Small intestine (tissue), 7 donors: ENCODE results near the gene LINGO1. TPM values are rescaled to one million over a fixed set of nuclear protein-coding genes. Genes with fewer than 3 reads are reported as not detected.
A peak's percentile ranks its signal among the peaks of the same experiment; 100 is the strongest.

Experiments used
- DNase-seq, 2 donors: peaks; one replicate each; pipeline versions ENCODE4 v3.0.0 to v3.0.0-alpha.2; 2013
- FAIRE-seq: peaks from 2 replicates; lab custom pipeline; 2012; peaks lifted over from hg19 to GRCh38; lab: Jason Lieb, UNC
- H3K27ac ChIP-seq, 3 donors: one replicate each; pipeline ENCODE4 v1.5.1; 2013; ENCODE audit warnings: low read length in 2 of 3, mild to moderate bottlenecking in 2 of 3, control low read depth in 1 of 3, inconsistent platforms in 1 of 3, low read depth in 1 of 3, moderate library complexity in 1 of 3
- H3K27me3 ChIP-seq, 3 donors: one replicate each; pipeline ENCODE4 v1.6.1; 2013; ENCODE audit warnings: low read length in 3 of 3, inconsistent platforms in 1 of 3; ENCODE audit not compliant: control insufficient read depth in 3 of 3, insufficient read depth in 3 of 3
- H3K36me3 ChIP-seq, 3 donors: one replicate each; pipeline ENCODE4 v1.6.1; 2013; ENCODE audit warnings: low read length in 3 of 3, inconsistent platforms in 1 of 3, low read depth in 1 of 3, mild to moderate bottlenecking in 1 of 3, moderate library complexity in 1 of 3; ENCODE audit not compliant: control insufficient read depth in 3 of 3, insufficient read depth in 2 of 3
- H3K4me1 ChIP-seq, 3 donors: one replicate each; pipeline ENCODE4 v1.6.1; 2013; ENCODE audit warnings: low read length in 2 of 3, inconsistent platforms in 1 of 3, low read depth in 1 of 3, mild to moderate bottlenecking in 1 of 3, moderate library complexity in 1 of 3; ENCODE audit not compliant: control insufficient read depth in 3 of 3, insufficient read depth in 2 of 3
- H3K4me3 ChIP-seq, 3 donors: one replicate each; pipeline ENCODE4 v1.5.1; 2013; ENCODE audit warnings: low read length in 3 of 3, control low read depth in 1 of 3, inconsistent platforms in 1 of 3, low read depth in 1 of 3, mild to moderate bottlenecking in 1 of 3, moderate library complexity in 1 of 3
- H3K9me3 ChIP-seq, 2 donors: one replicate each; pipeline ENCODE4 v1.6.1; 2013; ENCODE audit warnings: low read depth in 1 of 2, low read length in 1 of 2; ENCODE audit not compliant: control insufficient read depth in 2 of 2, insufficient read depth in 1 of 2
- WGBS, 3 donors: extraction: QIAGEN DNeasy Blood & Tissue Kit; methylation state at CpG; one replicate each; pipeline ENCODE4 v1.1.7; 2013; 5-methylcytosine and 5-hydroxymethylcytosine counted together
- polyA plus RNA-seq, 4 donors: library from polyadenylated mRNA; stranded (reverse) in 3 of 4; unstranded in 1 of 4; fragments of 200-250 nt in 3 of 4; fragments of 120-200 nt in 1 of 4; gene quantifications; one replicate each; pipeline versions ENCODE4 v1.2.1 to v1.2.3, GENCODE V29; 2013
- donor health status: healthy with polysubstance abuse.
- donor health status: control.
- donor health status: control.
- donor health status: Bipolar disorder and iron deficiency.
- donor health status: healthy.

The LINGO1 gene
- polyA plus RNA-seq, 4 donors = 4.5 to 6.1 TPM; not detected in 2

GRCh38 chr15:77641999-77642398 is 9.3 kb upstream of the LINGO1 start:
- H3K27ac ChIP-seq = no peak overlapping the region
- WGBS, 3 donors = 81 to 85% (median 85%) methylated on average over 6 of the region's 6 CpGs
- no peak for DNase-seq
- peaks cover 0 to 3% (median 0%) of the 10 kb centered on the region in 3 donors for H3K36me3 ChIP-seq
- H3K9me3 ChIP-seq = no peaks in the 10 kb centered on the region
- no peak overlapping the region for H3K4me3 ChIP-seq
- no peaks in the 10 kb centered on the region for H3K4me1 ChIP-seq
- no peak for FAIRE-seq
- peaks cover 0 to 10% (median 5%) of the 10 kb centered on the region in 3 donors for H3K27me3 ChIP-seq

GRCh38 chr15:77640615-77641014 is 7.9 kb upstream of the LINGO1 start:
- no peaks in the 10 kb centered on the region for H3K9me3 ChIP-seq
- no peak overlapping the region for H3K4me3 ChIP-seq
- H3K27me3 ChIP-seq = peaks cover 0 to 18% (median 5%) of the 10 kb centered on the region in 3 donors
- 62 to 68% (median 63%) methylated on average over 2 of the region's 2 CpGs for WGBS, 3 donors
- H3K4me1 ChIP-seq = no peaks in the 10 kb centered on the region
- FAIRE-seq (no peak), DNase-seq (no peak)
- H3K36me3 ChIP-seq = peaks cover 0 to 3% (median 0%) of the 10 kb centered on the region in 3 donors
- H3K27ac ChIP-seq = no peak overlapping the region

- Histone ChIP-seq H3K4me1 (no peaks in the 10 kb centered on the region), H3K36me3 (peaks cover 0 to 3% (median 0%) of the 10 kb centered on the region in 3 donors), H3K27me3 (peaks cover 0 to 29% (median 7%) of the 10 kb centered on the region in 3 donors), H3K27ac (no peak overlapping the region), H3K4me3 (no peak overlapping the region), H3K9me3 (no peaks in the 10 kb centered on the region)
- no peak for FAIRE-seq
- DNase-seq = no peak
- 90 to 96% (median 95%) methylated on average over 12 of the region's 12 CpGs for WGBS, 3 donors
These were observed 6.7 kb upstream of the LINGO1 start for GRCh38 chr15:77639431-77639830.

- H3K4me3 ChIP-seq = no peak overlapping the region
- no peak for FAIRE-seq
- peaks cover 0 to 3% (median 0%) of the 10 kb centered on the region in 3 donors for H3K36me3 ChIP-seq
- no peak overlapping the region for H3K27ac ChIP-seq
- H3K4me1 ChIP-seq = peaks cover 0 to 10% (median 0%) of the 10 kb centered on the region in 3 donors
- no peaks in the 10 kb centered on the region for H3K9me3 ChIP-seq
- peaks cover 1 to 41% (median 9%) of the 10 kb centered on the region in 3 donors for H3K27me3 ChIP-seq
- 65 to 70% (median 68%) methylated on average over 10 of the region's 10 CpGs for WGBS, 3 donors
- no peak for DNase-seq
These were observed 5.4 kb upstream of the LINGO1 start for GRCh38 chr15:77637851-77638692.

- H3K9me3 ChIP-seq = no peaks in the 10 kb centered on the region
- WGBS, 3 donors = 19 to 63% (median 38%) methylated on average over 5 of the region's 5 CpGs
- no peak overlapping the region for H3K4me3 ChIP-seq
- H3K4me1 ChIP-seq = peaks cover 0 to 11% (median 0%) of the 10 kb centered on the region in 3 donors
- no peaks in the 10 kb centered on the region for H3K36me3 ChIP-seq
- H3K27ac ChIP-seq = no peak overlapping the region
- H3K27me3 ChIP-seq = peaks cover 7 to 53% (median 16%) of the 10 kb centered on the region in 3 donors
- DNase-seq = no peak
- FAIRE-seq = no peak
These were observed 3.5 kb upstream of the LINGO1 start for GRCh38 chr15:77636209-77636608.

- H3K4me3 ChIP-seq = no peak overlapping the region
- H3K27me3 ChIP-seq = peaks cover 8 to 67% (median 16%) of the 10 kb centered on the region in 3 donors
- WGBS, 3 donors = 2 to 3% (median 3%) methylated on average over 30 to 34 of the region's 34 CpGs
- no peak overlapping the region for H3K27ac ChIP-seq
- FAIRE-seq (no peak), DNase-seq (peak; percentile 65 to 76)
- no peaks in the 10 kb centered on the region for H3K9me3 ChIP-seq
- peaks cover 0 to 11% (median 0%) of the 10 kb centered on the region in 3 donors for H3K4me1 ChIP-seq
- no peaks in the 10 kb centered on the region for H3K36me3 ChIP-seq
These were observed 1.7 kb upstream of the LINGO1 start for GRCh38 chr15:77634266-77634962.

- 15 to 21% (median 17%) methylated on average over 9 of the region's 9 CpGs for WGBS, 3 donors
- FAIRE-seq = no peak
- Histone ChIP-seq H3K4me1 (peaks cover 0 to 11% (median 0%) of the 10 kb centered on the region in 3 donors), H3K9me3 (no peaks in the 10 kb centered on the region), H3K4me3 (no peak overlapping the region), H3K27ac (no peak overlapping the region), H3K36me3 (no peaks in the 10 kb centered on the region), H3K27me3 (peaks cover 8 to 67% (median 16%) of the 10 kb centered on the region in 3 donors)
- no peak for DNase-seq
These were observed 1.2 kb upstream of the LINGO1 start for GRCh38 chr15:77633913-77634265.

GRCh38 chr15:77633134-77633912 is 611 bp upstream of the LINGO1 start:
- H3K27me3 ChIP-seq = peaks cover 8 to 67% (median 16%) of the 10 kb centered on the region in 3 donors
- no peak overlapping the region for H3K27ac ChIP-seq
- H3K4me1 ChIP-seq = peaks cover 0 to 11% (median 0%) of the 10 kb centered on the region in 3 donors
- FAIRE-seq (no peak), DNase-seq (peak; percentile 75 to 91)
- H3K36me3 ChIP-seq = no peaks in the 10 kb centered on the region
- 0 to 1% (median 1%) methylated on average over 46 to 55 of the region's 55 CpGs for WGBS, 3 donors
- H3K4me3 ChIP-seq = peak overlapping the region in 2 of 3 donors; percentile 39 to 41
- H3K9me3 ChIP-seq = no peaks in the 10 kb centered on the region
